G401.6 (cell line): ENCODE data around the gene CREB5.

Experiments
- FAIRE-seq: peaks from 2 replicates; lab custom pipeline; 2012; peaks lifted over from hg19 to GRCh38; lab: Jason Lieb, UNC

The CREB5 gene

DNA sequence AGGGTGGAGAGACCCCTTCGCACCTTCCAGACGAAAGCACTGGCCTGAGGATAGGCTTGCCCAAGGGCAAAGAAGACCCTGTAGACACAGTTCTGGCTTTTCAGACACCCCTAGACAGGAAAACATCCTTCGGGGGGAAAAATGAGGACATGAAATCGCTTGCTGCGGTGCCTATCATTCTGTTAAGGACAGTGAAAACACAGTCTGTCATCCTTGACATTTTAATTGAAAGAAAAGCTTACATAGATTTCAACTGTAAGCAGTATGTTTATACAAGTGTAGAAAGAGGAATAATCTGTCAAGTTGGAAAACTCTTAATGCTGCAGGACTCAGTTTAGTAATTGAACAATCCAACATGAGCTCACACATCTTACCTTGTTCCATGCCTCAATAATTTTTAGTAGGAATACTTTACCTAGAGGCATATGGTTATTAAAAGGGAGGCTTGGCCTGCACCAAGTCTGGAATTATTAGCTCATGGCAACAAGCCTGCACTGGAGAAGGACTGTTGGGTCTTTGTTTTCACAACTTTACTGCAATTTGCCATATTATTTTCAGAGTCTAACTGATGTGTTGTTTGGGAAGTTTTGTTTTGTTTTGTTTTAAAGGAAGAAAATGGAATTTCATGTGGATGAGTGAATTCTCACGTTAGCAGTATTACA is 302.3 kb downstream of the CREB5 start:
- FAIRE-seq, result no peak

DNA sequence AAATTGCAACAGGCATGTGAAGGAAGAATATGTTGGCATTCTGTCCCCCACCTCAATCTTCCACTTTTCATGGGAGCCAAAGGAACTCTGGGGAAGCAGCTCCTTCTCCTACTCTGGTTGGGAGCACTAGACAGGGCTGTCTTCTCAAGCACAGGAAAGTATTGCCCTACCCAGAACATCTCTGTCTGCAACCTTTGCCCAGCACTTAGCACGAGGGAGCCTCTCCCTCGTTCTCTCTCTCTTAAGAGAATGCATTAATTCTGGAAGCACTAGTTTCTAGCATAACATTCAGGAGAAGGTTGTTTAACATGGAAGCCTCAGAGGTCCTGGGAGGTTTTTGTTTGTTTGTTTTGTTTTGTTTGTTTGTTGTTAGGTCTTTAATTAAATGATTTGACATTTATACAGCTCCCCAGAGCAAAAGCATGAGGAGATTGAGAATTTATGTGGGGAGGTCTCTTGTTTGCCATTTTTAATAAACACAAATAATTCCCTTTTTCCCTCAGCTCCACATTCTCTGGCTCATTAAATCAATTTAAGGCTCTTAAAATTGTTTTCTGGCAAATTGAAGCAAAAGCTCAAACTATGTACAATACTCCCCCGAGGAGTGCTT is 305.2 kb downstream of the CREB5 start:
- no peak for FAIRE-seq

DNA sequence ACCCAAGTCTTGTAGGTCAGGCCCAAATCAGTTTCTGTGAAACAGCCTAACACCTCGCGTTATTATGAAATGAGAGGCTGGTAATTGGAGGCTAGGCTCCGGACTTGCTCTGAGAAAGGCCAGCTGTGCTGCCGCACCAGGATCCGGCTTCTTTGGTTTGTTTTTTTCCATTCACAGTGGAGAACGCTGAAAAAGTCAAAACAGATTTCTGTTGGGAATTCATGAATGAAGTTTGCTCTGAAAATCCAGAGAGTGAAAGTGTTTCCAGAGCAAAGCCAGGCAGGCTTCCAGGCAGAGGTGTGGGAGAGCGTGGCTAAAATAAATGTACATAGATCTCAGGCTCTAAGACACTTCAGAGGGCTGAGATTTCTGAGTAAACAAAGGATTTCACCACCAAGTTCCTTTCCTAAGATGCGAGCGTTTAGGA is 305.8 kb downstream of the CREB5 start:
- FAIRE-seq, result no peak

DNA sequence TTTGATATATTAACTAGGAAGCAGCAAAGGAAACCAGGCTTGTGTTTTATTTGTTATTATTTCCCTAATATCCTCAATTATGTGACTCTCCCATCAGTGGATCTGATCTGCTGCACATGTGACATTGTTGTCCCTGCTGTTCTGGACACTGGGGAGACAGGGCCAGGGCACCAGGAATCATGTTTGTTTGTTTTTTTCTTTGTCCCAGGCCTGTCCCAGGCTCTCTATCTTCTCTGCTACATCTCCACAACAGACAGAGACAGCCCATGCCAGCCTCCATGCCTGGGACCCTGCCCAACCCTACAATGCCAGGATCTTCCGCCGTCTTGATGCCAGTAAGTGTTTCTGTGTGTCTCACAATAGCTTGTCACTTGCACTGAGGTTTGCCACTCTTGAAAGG is 306.2 kb downstream of the CREB5 start:
- FAIRE-seq, result no peak

DNA sequence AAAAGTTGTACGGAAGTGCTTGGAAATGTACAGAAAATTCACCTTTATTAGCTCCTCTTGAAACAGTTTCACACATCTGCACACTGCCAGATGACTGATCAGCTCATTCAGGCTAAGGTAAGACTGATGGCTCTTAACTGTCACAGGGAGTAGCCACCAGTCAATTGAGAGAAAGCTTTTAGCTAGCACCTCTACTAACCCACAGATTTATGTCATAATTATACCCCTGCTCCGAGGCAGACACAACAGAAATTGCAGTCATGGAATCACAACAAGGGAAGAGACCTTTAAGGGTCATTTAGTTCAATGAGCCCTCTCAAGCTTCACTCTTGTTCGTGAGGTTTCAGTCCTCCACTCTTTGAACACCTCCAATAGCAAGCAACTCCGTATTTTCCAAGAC is 310.4 kb downstream of the CREB5 start:
- FAIRE-seq, result no peak

DNA sequence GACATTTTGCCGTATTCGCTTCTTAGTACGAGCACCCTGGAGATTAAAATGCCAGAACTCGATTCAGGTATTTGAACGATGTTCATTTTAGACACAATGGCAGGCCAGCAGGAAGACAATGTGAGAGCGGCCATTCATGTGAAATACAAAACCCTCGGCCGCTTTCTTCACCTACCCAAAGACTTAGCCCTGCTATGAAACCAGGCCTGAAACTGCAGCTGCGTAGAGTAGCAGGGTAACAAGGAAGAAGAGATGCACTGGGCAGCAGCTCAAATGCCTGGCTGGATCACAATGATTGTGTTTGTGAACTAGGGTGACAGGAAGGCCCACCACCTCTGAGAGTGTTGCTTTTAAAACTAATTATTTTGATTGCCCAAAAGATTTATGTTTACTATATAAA is 311.0 kb downstream of the CREB5 start:
- FAIRE-seq, result no peak

DNA sequence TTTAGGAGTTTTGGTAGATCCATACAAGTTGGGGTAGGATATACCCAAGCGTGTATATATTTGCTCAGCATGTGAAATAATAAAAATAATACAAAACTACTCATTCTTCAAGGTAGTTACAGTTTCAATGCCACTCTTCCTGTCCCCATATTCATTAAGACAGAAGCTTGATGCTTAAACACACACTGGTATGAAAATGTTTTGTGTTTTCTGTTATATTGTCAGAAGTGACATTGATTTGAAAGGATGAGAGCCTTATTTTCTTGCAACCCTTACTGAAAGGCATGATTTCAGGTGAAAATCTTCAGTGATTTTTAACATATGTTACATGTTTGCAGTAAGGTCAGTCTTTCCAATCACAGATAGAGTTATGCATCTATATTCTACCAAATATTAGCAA is 312.2 kb downstream of the CREB5 start:
- no peak for FAIRE-seq

DNA sequence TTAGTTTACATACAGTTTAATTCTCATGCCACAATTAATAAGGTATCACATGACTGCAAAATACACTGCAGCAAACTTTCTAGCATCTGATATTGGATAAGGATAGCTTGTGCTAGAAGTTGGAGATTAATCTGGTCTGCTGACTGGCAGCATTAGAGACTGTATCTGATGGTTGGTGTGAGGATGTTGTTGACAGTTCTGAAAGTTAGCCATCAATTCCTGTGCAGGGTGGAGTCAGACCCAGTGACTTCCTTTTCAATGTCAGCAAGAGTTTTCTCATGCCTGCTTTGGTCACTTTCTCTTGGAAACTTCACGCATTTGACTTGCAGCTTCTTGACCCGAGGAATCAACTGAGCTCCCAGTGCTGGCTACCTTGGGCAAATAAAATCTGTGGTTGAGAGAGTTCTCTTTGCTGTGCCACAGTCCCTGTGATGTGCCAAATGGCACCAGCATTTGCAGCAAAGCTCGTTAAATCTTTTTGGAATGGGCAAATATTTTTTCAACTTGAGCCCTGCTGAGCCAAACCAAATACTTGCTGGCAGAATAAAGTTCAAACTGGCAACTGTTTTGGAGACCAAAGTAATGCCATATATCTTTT is 312.8 kb downstream of the CREB5 start:
- no peak for FAIRE-seq

DNA sequence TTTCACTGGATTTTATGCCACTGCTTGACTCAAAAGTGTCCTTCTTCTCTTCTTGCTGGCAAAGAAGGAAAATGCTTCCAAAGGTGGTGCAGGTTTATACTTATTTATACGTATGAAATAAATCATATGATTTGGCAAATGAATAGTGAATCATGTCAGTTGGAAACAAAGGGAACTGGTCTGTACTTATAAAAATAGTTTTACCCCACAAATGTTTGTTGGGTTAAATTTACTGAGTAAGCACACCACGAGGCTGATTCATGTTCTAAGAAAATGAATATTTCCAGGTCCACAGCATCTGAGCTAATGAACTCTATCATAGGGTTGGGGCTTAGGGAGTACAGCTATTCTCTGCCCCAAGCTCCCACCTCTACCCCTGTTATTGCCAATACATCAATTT is 313.6 kb downstream of the CREB5 start:
- FAIRE-seq, result no peak

DNA sequence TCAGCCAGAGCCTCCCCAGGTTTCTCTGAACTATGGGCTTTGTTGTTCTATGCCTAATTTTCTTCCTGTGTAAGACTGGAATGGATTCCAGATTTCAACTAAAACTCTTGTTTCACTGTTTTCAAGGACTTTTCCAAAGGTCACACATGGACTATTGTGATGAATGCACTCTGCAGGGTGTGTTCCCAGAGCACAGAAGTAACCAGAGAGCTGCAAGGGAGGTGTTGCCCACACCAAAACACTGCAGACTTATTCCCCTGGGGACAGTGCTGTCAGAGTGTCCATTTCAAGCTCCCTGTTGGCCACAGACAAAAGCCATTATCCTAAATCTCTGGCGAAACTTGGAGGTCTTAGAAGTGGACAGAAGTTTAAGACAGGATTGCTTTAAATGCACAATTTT is 314.2 kb downstream of the CREB5 start:
- FAIRE-seq, result no peak

DNA sequence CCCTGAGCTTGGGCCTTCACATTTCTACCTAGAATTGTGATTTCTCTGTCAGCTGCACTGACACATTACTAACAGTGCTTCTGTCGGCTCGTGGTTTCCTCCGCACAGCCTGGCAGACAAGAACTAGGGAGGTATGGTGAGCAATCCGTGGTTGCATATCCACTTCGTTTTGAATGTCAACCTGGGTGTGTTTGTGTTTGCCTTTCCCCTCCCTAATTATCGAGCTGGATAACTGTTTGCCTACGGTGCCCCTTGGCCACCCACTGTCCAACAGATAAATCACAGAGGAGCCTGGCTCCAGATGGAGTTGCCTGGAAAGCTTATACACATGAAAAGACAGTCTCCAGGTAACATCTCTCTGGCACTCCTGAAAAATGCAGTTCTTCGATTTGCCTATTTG is 317.0 kb downstream of the CREB5 start:
- no peak for FAIRE-seq

DNA sequence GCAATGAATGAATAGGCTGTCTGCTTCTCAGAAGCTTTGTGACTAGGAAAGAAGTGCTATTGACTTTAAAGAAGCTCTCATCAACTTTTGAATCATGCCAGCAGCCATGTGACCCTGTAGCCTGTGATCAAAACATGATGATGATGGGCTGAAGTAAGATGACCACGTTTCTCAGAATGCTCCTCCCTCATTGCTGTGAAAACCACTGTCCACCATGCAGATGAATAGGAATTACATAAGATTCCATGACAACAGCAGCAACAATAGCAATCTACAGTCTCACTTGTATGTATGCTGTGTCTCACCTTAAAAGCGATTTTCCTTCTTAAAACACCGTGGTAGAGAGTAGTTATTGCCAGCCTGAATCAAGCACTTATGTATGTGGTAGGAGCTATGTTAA is 317.4 kb downstream of the CREB5 start:
- FAIRE-seq, result no peak

DNA sequence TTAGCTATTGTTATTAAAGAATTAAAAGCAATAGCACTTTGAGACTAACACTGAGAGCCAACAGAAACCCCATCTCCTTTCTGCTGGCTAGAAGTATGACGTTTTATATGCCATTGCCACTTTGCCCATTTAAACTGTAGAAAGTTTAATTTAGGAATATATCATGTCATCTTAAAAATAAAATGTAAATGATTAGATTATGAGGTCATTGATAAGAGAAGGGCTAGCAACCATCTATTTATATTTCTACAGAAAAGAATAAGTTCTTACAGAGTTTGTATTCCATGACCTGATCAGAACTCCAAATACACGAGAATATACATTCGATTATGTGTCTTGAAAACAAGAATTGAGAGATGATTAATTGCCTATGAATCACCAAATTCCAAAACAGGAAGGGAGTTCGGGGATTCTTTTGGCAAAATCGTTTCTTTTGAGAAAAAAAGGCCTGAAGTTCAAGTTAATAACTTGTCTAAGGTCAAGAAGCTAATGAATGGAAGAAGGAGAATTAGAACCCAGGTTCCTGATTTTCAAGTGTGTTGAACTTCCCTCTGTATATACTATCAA is 318.9 kb downstream of the CREB5 start:
- no peak for FAIRE-seq

DNA sequence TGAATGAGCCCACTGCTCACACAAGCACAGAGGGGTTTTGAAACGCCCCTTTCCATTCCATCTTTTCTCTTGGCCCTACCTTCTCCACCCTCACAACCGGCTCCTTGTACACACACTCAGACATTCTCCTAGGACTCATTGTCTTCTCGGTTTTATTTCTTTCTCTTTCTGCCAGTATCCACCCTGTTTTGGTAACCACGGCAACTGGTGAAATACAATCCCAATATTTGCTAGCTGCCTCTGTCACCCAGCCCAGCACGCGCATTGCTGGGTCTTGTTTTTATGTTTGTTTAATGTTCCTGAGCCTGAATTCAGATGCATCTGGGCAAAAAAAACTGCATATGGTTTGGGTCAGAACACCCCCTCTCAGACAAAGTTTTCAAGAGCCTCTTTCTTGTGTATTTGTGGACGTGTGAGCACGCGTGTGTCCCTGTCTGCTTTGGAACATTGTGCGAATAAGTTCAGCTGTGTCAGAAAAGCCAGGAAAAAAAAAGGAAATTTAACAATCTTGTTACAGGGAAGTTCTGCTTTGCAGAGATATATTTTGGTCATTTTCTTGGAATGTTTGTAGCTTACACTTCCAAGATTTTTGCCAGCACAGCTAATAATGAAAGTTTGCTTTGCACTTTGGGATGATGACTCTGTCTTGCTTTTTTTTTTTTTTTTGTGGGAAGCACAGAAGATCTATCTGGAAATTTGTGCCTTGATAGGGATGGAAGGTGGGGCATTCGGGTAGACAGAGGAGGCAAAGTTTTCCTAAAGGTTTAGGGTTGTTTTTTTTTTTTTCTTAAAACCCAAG is 320.0 kb downstream of the CREB5 start:
- FAIRE-seq, result no peak

DNA sequence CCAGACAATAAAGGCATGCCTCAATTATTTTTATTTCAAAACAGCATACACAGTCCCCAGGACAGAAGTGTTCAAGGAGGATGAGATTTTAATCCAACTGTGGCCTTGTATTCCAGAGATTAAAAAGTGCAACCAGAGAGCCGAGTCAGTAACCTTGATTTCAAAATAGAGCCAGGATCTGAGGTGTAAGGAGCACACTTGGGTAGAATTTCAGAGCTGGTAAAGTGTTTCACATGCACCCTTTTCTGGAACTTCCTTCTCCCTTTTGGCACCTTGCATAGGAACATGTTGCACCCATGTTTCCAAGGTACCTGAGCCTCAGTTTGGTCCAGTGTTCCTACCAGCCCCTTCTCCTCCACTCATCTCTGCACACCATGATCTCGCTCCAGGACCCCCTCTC is 320.7 kb downstream of the CREB5 start:
- no peak for FAIRE-seq

DNA sequence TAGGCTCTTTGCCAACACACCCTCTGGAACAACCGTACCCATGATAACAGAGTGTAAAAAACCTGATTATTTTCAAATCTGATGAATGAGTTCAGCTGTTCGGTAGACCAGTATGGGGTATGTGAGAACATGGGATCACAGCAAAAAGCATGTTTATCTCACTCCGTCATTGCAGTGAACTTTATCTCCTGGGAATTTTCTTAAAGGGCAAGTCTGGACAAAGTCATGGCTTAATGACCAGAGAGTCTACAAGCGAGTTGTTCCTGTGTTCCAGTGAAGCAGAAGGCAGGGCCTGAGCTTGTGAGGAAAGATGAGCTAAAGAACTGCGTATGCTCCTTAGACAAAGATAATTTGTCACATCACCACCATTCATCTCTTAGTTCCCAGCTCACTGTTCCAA is 326.1 kb downstream of the CREB5 start:
- no peak for FAIRE-seq

DNA sequence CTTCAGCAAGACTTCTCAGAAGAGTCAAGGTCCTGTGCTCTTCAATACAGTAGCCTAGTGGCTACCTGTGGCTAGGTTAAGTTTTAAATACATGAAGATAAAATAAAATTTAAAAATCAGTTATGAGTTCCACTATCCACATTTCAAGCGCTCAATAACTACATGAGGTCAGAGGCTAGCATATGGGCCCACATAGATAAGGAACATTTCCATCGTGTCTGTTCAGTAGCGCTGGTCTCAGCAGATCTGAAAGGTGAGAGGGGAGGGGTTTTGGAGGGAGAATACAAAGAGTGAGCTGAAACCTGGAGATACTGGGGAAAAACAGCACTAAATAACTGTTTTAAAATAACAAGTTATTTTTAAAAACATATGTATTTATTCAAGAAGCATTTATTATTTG is 326.8 kb downstream of the CREB5 start:
- FAIRE-seq, result no peak

DNA sequence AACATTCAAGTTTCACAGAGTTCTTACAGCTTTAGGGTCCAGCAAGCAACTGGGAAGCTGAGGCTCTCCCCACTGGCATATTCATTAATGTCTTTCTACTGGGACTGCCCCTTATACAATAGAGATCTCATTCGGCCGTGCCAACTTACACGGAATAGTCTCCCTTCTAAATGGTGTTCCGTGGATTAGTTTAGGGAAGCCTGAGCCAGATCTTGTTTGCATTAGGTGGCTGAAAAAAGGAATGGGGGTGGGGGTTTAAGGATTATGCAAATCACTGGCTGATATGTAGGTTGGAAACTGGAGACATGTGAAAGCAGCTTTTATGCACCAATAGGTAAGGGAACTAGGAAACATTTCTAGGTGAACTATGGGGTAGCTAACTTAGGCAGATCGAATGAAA is 327.5 kb downstream of the CREB5 start:
- no peak for FAIRE-seq

DNA sequence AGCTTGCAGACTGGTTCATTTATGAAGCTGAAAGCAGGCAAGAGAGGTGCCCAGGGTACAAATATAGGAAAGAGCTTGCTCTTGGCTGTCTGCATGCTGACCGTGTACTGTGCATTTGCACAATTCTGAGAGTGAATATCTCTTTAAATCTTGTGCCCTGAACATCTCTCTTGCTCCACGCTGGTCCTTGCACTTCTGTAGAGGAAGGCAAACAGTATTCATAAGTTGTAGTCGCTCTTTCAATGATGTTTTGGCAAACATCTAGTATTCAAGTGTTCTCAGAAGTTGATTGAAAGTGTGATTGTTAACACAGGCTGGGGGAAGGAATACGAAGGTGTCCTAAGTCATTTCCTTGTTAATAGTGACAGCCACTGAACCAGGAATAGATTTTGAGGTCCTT is 332.6 kb downstream of the CREB5 start:
- no peak for FAIRE-seq

DNA sequence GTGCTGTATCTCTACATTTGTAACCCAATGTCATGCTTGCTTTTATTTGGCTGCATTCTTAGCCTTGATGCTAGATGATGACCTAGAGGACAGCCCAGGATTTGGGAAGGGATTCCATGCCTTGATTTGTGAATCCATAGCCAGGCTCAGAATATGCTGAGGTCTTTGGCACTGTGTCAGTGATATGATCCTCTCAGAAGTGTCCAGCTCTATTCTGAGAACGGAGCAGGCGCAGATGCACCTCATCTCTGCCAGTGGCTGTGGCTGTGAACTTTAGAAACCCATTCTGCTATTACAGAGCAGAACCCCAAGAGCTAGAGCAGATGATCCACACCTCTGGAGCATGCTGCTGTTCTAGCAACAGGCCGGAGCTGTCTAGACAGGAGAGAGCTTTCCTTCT is 333.0 kb downstream of the CREB5 start:
- no peak for FAIRE-seq

DNA sequence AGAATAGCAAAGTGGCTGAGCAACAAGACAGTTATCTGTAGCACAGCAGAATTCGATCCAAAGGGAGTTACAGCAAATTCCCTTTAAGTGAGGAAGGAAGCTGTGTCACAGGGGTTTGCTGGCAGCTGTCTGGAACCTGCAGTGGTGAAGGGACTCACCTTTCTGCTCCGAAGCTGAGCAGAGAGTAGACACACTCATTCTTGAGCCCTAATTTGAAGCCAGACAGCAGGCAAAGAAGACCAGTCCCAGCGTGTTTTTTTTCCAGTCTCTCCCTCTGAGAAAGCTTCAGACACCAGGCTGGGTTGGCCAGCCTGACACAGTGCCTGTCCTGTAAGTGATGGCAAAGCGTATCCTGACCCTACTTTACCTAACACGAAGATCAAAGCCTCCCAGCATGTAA is 335.1 kb downstream of the CREB5 start:
- no peak for FAIRE-seq

DNA sequence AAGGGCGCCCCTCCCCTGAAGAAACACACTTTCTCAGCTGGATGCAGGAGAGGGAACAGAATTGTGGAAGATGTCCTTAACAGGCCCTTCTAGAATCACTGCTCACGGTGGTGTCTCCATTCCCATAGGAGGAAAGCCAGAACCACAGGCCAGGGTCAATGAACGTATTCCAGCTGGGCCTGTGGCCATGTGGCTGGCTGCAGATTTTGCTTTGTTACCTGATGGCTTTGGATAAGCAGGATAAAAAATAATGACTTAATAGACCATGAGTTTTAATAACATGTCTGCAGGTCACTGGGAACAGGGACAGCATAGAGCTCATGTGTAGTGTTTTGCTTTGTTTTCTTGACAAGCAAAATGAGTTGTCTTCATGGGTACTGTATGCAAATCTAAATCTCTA is 335.5 kb downstream of the CREB5 start:
- FAIRE-seq, result no peak

DNA sequence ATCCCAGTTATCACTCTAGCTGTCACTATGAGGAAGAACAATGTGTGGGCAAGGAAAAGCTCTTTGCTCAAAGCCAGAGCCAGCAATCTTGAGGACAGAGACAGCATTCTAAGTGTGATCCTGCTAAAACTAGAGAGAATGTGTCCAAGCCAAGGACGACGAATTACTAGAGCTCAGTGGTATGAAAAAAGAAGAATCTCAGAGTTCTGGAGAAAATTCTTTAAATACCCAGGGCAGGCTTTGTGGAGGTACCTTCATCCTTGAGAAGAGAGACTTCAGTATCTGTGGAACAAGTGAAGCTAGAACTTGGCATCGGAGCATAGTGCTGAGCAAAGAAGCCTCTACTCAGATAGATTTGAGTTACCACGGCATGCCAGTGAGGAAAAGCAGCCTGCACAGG is 336.0 kb downstream of the CREB5 start:
- no peak for FAIRE-seq
